HepG2 (cell line): Measurements from ENCODE around the gene GALNT1. TPM values are rescaled to one million over a fixed set of nuclear protein-coding genes. Genes with fewer than 3 reads are reported as not detected.
"Not testable (repeated sequence)": the region's sequence is repeated elsewhere in the genome, so short reads cannot be mapped to it uniquely, and the experiment has no call there.

Experiments used
- ATAC-seq: fragments of 200-7000 bp; cut with Tn5 transposase; 3 replicates; pipeline ENCODE4 v1.9.1; 2020; ENCODE audit warnings: mild to moderate bottlenecking, moderate library complexity
- BruUV-seq: library from RNA; stranded (reverse); fragments of 400-500 nt; replicated peaks from 2 replicates; lab custom pipeline; 2021; lab: Mats Ljungman, UMichigan
- CTCF ChIA-PET: fragments of 300-600 bp; formaldehyde crosslinking; extraction: SDS; loops from one replicate; lab custom pipeline; 2021; ENCODE audit warnings: low total read pairs, inconsistent platforms, low intra/inter-chr PET ratio; lab: Yijun Ruan, JAX
- POLR2A ChIA-PET: fragments of 350-600 bp; sonication (Branson Sonifier 250); formaldehyde crosslinking; loops from one replicate; lab custom pipeline; 2020; ENCODE audit warnings: antibody characterized with exemption, inconsistent platforms; lab: Yijun Ruan, JAX
- DNase-seq: peaks from one replicate; pipeline ENCODE4 v3.0.0-alpha.2; 2015; ENCODE audit warnings: low spot score
- FAIRE-seq: peaks from 3 replicates; lab custom pipeline; 2011; peaks lifted over from hg19 to GRCh38; lab: Jason Lieb, UNC
- H2AFZ ChIP-seq: one replicate; pipeline ENCODE4 v1.6.1; 2011; ENCODE audit warnings: low read length, inconsistent platforms
- H3K27ac ChIP-seq: fragments of 300-600 bp; 3 replicates; pipeline ENCODE4 v1.8.0; 2011; ENCODE audit warnings: mixed run types, mild to moderate bottlenecking, mixed read lengths, low read length, inconsistent platforms; ENCODE audit not compliant: insufficient read depth; ENCODE audit errors: extremely low read length
- H3K27me3 ChIP-seq, 2 experiments: fragments of 200-600 bp in 1 of 2; 2 replicates in 1 of 2; 3 replicates in 1 of 2; pipeline versions ENCODE4 v1.6.0 to v1.8.0; 2011; ENCODE audit warnings: low read length in 2 of 2, mild to moderate bottlenecking in 2 of 2, moderate library complexity in 2 of 2, inconsistent platforms in 1 of 2; ENCODE audit not compliant: insufficient read depth in 2 of 2, control insufficient read depth in 1 of 2
- H3K36me3 ChIP-seq, 2 experiments: fragments of 200-600 bp in 1 of 2; replicated peaks in 1 of 2; 2 replicates in 1 of 2; 3 replicates in 1 of 2; pipeline versions ENCODE4 v1.5.1 to v1.8.0; 2011; ENCODE audit warnings: low read length in 2 of 2, inconsistent platforms in 1 of 2; ENCODE audit not compliant: insufficient read depth in 2 of 2, control insufficient read depth in 1 of 2
- H3K4me1 ChIP-seq: 2 replicates; pipeline ENCODE4 v1.5.1; 2012; ENCODE audit warnings: low read length, inconsistent platforms; ENCODE audit not compliant: insufficient read depth
- H3K4me2 ChIP-seq: 2 replicates; pipeline ENCODE4 v1.6.0; 2011; ENCODE audit warnings: low read depth, low read length, inconsistent platforms
- H3K4me3 ChIP-seq, 3 experiments: fragments of 200-600 bp in 1 of 3; sonication (generic), shearing (Covaris generic) in 1 of 3; replicated peaks in 1 of 3; 2 replicates each; pipeline ENCODE4 v1.5.1; 2011 to 2016; ENCODE audit warnings: low read length in 3 of 3, inconsistent platforms in 2 of 3, low read depth in 2 of 3, mild to moderate bottlenecking in 2 of 3, control low read depth in 1 of 3, mixed read lengths in 1 of 3; ENCODE audit not compliant: insufficient read depth in 1 of 3
- H3K79me2 ChIP-seq: one replicate; pipeline ENCODE4 v1.6.1; 2011; ENCODE audit warnings: low read length, inconsistent platforms; ENCODE audit not compliant: insufficient read depth
- H3K9ac ChIP-seq: 2 replicates; pipeline ENCODE4 v1.6.0; 2011; ENCODE audit warnings: mild to moderate bottlenecking, low read depth, low read length, inconsistent platforms; ENCODE audit not compliant: insufficient read depth
- H3K9me3 ChIP-seq: 2 replicates; pipeline ENCODE4 v1.5.1; 2012; ENCODE audit warnings: mild to moderate bottlenecking, low read length
- H4K20me1 ChIP-seq: 2 replicates; pipeline ENCODE4 v1.6.0; 2011; ENCODE audit warnings: inconsistent platforms, mild to moderate bottlenecking, low read length, moderate library complexity; ENCODE audit not compliant: insufficient read depth
- ARID5B ChIP-seq: IDR thresholded peaks from 2 replicates; pipeline ENCODE4 v1.4.0; 2020; ENCODE audit warnings: mild to moderate bottlenecking, missing genetic modification reagents
- WGBS: methylation state at CpG from one replicate; pipeline ENCODE4 v1.1.6; 2017; ENCODE audit warnings: low lambda C conversion rate; 5-methylcytosine and 5-hydroxymethylcytosine counted together
- in situ Hi-C: cut with HindIII; loops from 2 replicates; pipeline ENCODE4 v1.10.0; 2017; ENCODE audit warnings: low pct_unique_long_range_greater_than_20kb; ENCODE audit not compliant: extremely low pct_ligation_motif_present
- intact Hi-C: fragments of 100-400 bp; cut with micrococcal nuclease; formaldehyde crosslinking; loops from one replicate; pipeline ENCODE4 v1.10.0; 2022; ENCODE audit not compliant: unreplicated experiment
- polyA plus RNA-seq, 8 experiments: library from polyadenylated mRNA; depleted of rRNA in 3 of 8; stranded (reverse) in 7 of 8; unstranded in 1 of 8; fragments of >200 nt; fragmentation: Illumina TruSeq in 4 of 8; extraction: Trizol in 4 of 8; gene quantifications; 2 replicates each; pipeline versions ENCODE4 v1.2.1 to v1.2.3, GENCODE V29; 2011 to 2016; ENCODE audit warnings: low read depth in 4 of 8, missing spikeins in 1 of 8, mixed read lengths in 1 of 8; ENCODE audit not compliant: insufficient read depth in 1 of 8
- total RNA-seq, 5 experiments: library from RNA; depleted of rRNA; stranded (reverse); fragments of >200 nt; fragmentation: Illumina TruSeq; extraction: Trizol; gene quantifications; 2 replicates each; pipeline ENCODE4 v1.2.3, GENCODE V29; 2016; ENCODE audit warnings: low read depth in 1 of 5
- TF ChIP-seq, protein P1 (sequence below): sonication (generic); formaldehyde crosslinking; IDR thresholded peaks from 2 replicates; pipeline ENCODE4 v1.4.0; 2020; ENCODE audit warnings: missing genetic modification reagents
- TF ChIP-seq, protein P2 (sequence below): IDR thresholded peaks from 2 replicates; pipeline ENCODE4 v1.6.1; 2018; ENCODE audit warnings: missing genetic modification reagents

The GALNT1 gene
- total and polyA plus RNA-seq, 2 of the 13 experiments (the other 11 are each of a cell fraction or from before 2014, with no cell fraction given), result 41.1 to 100 TPM

DNA sequence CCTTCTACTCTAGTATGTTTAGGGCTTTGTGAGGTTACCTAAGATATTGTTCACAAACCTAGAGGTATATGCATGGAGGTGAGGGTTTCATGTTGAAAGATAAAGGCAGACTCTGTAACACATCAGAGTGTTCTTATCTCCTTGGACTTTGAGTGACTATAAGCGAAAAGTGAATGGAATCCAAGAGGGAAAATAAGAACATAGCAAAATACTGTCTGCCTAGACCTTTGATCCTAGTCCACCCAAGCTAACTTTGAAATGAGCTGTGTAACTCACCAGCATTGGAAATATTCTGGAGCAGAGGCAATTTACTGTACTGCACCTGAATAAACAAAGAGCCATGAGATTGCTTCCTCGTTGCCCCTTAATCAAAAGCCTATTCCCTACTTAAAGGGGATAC is 28.2 kb upstream of the GALNT1 start (continued):
- TF ChIP-seq, protein P1, sequence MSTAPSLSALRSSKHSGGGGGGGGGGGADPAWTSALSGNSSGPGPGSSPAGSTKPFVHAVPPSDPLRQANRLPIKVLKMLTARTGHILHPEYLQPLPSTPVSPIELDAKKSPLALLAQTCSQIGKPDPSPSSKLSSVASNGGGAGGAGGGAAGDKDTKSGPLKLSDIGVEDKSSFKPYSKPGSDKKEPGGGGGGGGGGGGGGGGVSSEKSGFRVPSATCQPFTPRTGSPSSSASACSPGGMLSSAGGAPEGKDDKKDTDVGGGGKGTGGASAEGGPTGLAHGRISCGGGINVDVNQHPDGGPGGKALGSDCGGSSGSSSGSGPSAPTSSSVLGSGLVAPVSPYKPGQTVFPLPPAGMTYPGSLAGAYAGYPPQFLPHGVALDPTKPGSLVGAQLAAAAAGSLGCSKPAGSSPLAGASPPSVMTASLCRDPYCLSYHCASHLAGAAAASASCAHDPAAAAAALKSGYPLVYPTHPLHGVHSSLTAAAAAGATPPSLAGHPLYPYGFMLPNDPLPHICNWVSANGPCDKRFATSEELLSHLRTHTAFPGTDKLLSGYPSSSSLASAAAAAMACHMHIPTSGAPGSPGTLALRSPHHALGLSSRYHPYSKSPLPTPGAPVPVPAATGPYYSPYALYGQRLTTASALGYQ (CRISPR knock-in tag), result 0 out of 2 replicates have a peak, but pooled peaks have one; percentile 37
- peak; percentile 69 for TF ChIP-seq ARID5B (CRISPR knock-in tag)
- TF ChIP-seq, protein P2, sequence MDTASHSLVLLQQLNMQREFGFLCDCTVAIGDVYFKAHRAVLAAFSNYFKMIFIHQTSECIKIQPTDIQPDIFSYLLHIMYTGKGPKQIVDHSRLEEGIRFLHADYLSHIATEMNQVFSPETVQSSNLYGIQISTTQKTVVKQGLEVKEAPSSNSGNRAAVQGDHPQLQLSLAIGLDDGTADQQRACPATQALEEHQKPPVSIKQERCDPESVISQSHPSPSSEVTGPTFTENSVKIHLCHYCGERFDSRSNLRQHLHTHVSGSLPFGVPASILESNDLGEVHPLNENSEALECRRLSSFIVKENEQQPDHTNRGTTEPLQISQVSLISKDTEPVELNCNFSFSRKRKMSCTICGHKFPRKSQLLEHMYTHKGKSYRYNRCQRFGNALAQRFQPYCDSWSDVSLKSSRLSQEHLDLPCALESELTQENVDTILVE (CRISPR knock-in tag), result no peak

- H2AFZ ChIP-seq, H3K27ac ChIP-seq, H3K4me3 ChIP-seq, H3K9ac ChIP-seq, CTCF ChIA-PET, intact Hi-C loops, ATAC-seq, H3K27me3 ChIP-seq, H4K20me1 ChIP-seq, FAIRE-seq, BruUV-seq, DNase-seq, H3K9me3 ChIP-seq, in situ Hi-C loops, H3K36me3 ChIP-seq, H3K79me2 ChIP-seq, POLR2A ChIA-PET, H3K4me2 ChIP-seq: not testable (repeated sequence)
- 88% methylated on average over 5 of the region's 5 CpGs for WGBS
- peaks cover 33% of the 10 kb centered on the region for H3K4me1 ChIP-seq
These were observed 26.0 kb upstream of the GALNT1 start for GRCh38 chr18:35555538-35555937.
